Midbrain (tissue), 1 donor: ENCODE data around the gene FOXJ3.

Source experiments
- DNase-seq: peaks from one replicate; lab custom pipeline; 2025; lab: John Stamatoyannopoulos, UW

FOXJ3 gene

GRCh38 chr1:42334240-42335049 is 590 bp downstream of the FOXJ3 start:
- peak; percentile 52 for DNase-seq

GRCh38 chr1:42333662-42334239 is 1.3 kb downstream of the FOXJ3 start:
- DNase-seq, result no peak

- DNase-seq, result no peak
Observed at GRCh38 chr1:42332877-42333276, 2.2 kb downstream of the FOXJ3 start.

GRCh38 chr1:42330215-42330614 is 4.8 kb downstream of the FOXJ3 start:
- DNase-seq, result no peak

GRCh38 chr1:42328916-42329496 is 6.0 kb downstream of the FOXJ3 start:
- DNase-seq, result no peak

GRCh38 chr1:42328047-42328625 is 6.9 kb downstream of the FOXJ3 start:
- no peak for DNase-seq

GRCh38 chr1:42325014-42325402 is 10.0 kb downstream of the FOXJ3 start:
- DNase-seq, result no peak

- DNase-seq, result no peak
Observed at GRCh38 chr1:42324398-42325013, 10.5 kb downstream of the FOXJ3 start.

GRCh38 chr1:42323551-42323950 is 11.5 kb downstream of the FOXJ3 start:
- DNase-seq, result no peak

- no peak for DNase-seq
Observed at GRCh38 chr1:42322577-42322976, 12.5 kb downstream of the FOXJ3 start.

- no peak for DNase-seq
Observed at GRCh38 chr1:42321731-42322130, 13.3 kb downstream of the FOXJ3 start.

- DNase-seq, result no peak
Observed at GRCh38 chr1:42320708-42321107, 14.3 kb downstream of the FOXJ3 start.

- no peak for DNase-seq
Observed at GRCh38 chr1:42319871-42320484, 15.1 kb downstream of the FOXJ3 start.

- DNase-seq, result no peak
Observed at GRCh38 chr1:42319128-42319851, 15.7 kb downstream of the FOXJ3 start.

- no peak for DNase-seq
Observed at GRCh38 chr1:42318601-42319000, 16.4 kb downstream of the FOXJ3 start.

- no peak for DNase-seq
Observed at GRCh38 chr1:42317308-42317707, 17.7 kb downstream of the FOXJ3 start.

GRCh38 chr1:42316292-42316691 is 18.7 kb downstream of the FOXJ3 start:
- no peak for DNase-seq

GRCh38 chr1:42315500-42315899 is 19.5 kb downstream of the FOXJ3 start:
- no peak for DNase-seq

GRCh38 chr1:42313970-42314369 is 21.1 kb downstream of the FOXJ3 start:
- DNase-seq, result no peak

GRCh38 chr1:42312576-42313212 is 22.3 kb downstream of the FOXJ3 start:
- DNase-seq, result no peak

- no peak for DNase-seq
Observed at GRCh38 chr1:42311897-42312296, 23.1 kb downstream of the FOXJ3 start.
